Activated T-cell treated with anti-CD3 and anti-CD28 coated beads, Interleukin-2, amount 50 U/mL, for 48 hours (primary cell): Measurements from ENCODE around the gene LY86.

Experiments
- DNase-seq, 2 experiments: peaks; one replicate each; pipeline ENCODE4 v3.0.0-alpha.2; 2020

LY86 gene

DNA sequence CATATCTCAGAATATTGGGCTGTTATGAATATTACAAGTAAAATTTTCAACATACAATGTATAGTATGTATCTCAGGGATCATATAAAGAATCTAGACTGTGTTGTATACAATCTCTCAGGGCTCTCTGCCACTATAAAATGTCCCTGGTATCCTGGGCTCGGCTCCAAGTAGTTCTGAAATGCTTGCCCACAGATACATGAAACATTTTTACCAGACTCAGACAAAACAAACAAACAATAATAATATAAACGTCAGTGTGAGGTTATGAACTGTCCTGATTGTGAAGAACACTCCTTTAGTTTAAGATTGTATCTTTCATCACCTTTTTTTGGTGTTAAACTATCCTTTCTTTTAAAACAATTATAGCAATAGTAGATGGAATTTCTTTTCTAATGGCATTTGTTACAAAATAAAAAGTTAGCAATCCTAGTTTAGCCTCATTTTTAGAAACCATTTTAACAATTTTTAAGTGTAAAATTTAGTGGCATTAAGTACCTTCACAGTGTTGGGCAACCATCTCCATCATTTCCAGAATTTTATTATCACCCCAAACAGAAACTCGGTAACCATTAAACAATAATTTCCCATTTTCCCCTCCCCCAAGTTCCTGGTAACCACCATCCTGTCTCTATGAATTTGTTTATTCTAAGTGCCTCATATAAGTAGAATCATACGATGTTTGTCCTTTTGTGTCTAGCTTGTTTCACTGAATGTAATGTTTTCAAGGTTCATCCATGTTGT lies 17.4 kb upstream of the LY86 start:
- DNase-seq: no peak

DNA sequence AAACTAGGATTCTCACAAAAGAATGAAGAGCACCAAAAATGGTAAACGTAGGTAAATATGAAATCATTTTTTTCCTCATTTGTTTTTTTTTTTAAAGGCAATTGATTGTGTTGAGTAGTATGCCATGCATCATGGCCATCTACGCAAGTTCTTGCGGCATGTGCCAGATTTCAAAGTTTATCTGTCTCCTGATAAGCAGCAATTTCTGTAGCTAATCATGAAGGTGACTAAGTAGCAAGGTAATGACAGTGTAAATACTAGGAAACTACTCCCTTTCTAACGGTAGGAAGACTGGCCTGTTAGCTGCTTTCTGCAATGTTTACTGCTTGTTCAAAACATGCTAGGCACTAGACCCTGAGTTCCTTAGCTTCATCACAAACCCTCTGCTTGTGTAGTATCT lies 13.4 kb upstream of the LY86 start:
- DNase-seq: no peak

DNA sequence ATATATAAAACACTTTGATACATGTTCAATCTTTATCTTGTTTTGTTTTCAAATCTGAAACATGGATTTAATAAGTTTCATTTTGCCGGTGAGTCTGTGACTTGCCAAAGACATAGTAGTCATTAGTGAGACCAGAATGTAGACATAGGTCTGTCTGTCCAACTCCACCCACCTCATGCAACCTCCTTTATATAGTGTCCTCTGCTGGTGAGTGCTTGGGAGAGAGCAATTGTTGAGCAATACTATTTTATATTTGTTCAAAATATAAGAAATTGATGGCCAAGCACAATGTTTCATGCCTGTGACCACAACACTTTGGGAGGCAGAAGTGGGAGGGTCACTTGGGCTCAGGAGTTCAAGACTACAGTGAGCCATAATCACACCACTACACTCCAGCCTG lies 10.8 kb upstream of the LY86 start:
- DNase-seq: no peak

GRCh38 chr6:6579281-6579680 lies 9.2 kb upstream of the LY86 start:
- DNase-seq: no peak

- no peak for DNase-seq
Measured at GRCh38 chr6:6580225-6580856, 8.2 kb upstream of the LY86 start.

- no peak for DNase-seq
Measured at GRCh38 chr6:6581054-6581453, 7.5 kb upstream of the LY86 start.

DNA sequence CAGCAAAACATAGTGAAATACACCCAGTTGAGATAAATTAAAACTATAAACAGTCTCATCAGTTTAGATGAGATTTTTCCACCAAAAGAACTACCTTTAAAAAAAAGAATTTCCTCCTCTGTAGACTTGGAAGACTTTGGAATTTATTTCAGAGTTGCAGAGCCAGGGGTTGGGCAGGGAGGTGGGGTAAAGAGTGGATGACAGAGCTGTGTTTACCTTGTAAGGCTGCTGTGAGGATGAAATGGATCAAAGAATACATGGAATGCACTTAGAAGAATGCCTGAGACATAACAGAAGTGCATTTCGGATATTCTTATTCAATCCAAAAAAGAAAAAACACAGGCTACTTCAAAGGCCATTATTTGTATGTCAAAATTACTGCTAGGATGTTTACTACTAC lies 6.4 kb upstream of the LY86 start:
- DNase-seq: no peak

DNA sequence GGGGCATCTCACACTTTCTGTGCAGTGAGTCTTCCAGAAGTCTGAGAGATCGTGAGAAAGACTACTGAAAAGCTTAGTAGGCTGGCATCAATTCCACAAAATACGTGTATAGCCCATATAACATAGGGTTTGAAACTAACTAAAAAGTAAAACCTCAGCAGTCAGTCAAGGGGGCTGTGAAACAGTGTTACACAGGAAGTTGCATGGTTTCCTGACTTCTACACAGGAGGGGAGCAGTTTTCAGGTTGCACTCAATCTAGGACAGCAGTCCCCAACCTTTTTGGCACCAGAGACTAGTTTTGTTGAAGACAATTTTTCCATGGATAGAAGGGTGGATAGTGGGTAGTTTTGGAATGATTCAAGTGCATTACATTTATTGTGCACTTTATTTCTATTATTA lies 4.7 kb upstream of the LY86 start:
- DNase-seq: no peak

DNA sequence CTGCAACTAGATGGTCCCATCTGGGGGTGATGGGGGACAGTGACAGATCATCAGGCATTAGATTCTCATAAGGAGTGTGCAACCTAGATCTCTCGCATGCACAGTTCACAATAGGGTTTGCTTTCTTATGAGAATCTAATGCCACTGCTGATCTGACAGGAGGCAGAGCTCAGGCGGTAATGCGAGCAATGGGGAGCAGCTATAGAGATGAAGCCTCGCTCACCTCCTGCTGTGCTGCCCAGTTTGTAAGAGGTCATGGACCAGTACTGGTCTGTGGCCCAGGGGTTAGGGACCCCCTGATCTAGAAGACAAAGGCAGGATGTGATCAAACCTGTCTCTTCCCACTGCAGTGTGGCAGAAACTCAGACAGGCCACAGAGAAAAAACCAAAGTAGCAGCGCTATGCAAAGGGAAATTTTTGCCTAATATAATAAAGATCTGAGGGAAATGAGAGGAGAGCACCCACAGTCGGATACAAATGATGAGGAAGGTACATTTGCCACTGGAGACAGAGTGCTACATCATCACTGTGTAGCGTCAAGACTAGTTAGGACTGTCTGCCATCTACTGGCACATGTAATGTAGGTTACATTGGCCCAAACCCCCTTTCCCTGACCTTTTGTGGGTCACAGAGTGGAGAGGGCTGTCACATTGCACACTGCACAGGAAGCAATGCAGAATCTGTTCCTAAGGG lies 4.1 kb upstream of the LY86 start:
- no peak for DNase-seq

DNA sequence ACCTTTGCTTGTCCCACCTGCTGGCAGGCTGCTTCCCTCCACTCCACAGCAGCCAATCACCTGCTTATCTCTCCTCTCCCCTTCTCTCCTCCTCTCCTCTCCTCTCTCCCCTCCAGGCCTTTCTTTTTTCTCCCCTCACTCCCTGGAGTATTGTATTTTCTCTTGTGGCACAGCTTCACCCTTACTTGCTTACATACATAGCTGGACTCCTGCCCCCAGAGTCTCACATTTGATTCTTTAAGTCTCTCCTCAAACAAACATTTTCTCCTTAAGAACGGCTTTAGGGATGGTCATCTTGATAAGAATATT lies 3.6 kb upstream of the LY86 start:
- DNase-seq: no peak

- no peak for DNase-seq
Measured at GRCh38 chr6:6586167-6586566, 2.4 kb upstream of the LY86 start.

DNA sequence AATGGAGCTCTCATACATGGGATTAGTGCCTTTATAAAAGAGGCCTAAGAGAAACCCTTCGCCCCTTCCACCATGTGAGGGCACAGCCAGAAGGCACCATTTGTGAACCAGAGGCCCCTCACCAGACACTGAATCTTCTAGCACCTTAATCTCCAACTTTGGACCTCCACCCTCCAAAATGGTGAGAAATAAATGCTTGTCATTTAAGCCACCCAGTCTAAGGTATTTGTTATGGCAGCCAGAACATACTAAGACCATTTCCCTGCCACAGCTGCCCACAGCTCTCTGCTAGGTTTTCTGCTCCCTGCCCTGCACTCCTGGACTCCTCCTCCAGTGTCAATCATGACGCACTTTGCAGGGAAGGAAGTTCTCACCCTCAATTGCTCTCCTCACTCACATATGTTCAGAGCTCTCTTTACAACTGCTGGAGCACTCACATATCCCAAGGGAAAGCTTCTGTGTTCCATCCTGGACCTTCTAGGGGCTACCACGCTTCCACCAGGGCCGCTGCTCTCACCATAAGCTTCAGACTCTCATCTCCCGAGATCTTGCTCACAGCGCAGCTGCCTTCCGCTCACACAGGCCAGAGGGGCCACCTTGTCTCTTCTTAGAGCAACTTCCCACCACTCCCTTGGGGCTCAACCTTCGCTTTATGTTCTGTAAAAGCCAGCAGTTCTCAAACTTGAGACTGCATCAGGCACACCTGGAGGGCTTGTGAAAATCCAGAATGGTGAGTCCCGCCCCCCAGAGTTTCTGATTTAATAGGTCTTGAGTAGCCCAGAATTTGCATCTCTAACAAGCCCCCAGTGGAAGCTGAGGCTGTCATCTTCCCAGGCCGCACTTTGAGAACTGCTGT lies 1.6 kb upstream of the LY86 start:
- DNase-seq: no peak

DNA sequence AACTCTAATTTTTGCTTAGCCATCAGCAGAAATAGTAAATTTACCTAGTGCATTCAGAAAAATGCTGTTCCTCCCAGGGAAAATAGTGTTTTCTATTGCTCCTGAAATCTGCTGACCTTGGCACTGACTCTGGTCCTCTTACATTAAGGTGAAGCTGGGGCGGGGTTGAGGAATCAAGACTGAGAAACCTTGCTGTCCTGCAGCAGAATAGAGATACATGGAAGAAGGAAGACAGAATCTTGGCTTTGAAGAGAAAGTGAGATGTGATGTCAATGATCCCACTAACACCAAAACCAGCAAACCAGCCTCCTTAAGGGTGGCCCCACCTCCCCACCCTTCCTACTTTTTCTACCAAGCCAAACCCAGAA lies 840 bp upstream of the LY86 start:
- DNase-seq: no peak

DNA sequence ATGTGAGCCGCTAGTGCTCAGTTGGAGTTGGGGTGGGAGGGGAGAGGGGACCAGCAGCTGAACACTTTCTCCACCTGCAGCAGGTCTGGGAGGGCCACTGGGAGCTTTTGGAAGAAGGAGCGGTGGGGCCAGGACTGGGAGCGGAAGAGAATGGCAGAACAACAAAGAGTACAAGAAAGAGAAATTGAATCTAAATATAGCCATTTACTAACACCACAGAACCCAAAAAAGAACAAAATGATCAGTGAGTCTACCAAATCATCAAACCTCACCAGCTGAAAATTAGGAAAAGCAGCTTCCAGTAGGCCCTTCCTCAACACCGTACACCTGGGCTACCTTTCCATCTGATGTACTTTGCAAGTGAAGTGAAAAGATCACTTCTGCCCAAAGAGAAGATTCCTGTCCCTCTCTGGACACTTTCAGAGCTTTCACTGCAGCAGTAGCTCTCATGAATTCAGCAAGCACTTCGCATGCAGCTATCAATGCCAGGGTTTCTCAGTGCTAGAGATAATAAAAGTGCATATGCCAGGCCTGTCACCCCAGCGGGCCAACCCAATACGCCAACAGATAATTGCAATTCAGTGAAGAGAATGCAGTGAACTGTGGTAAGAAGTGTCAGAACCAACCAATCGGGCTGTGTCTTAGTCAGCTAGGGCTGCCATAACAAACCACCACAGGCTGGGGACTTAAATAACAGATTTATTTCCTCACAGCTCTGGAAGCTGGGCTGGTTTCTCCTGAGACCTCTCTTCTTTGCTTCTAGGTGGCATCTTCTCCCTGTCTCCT lies 597 bp downstream of the LY86 start:
- DNase-seq: no peak

DNA sequence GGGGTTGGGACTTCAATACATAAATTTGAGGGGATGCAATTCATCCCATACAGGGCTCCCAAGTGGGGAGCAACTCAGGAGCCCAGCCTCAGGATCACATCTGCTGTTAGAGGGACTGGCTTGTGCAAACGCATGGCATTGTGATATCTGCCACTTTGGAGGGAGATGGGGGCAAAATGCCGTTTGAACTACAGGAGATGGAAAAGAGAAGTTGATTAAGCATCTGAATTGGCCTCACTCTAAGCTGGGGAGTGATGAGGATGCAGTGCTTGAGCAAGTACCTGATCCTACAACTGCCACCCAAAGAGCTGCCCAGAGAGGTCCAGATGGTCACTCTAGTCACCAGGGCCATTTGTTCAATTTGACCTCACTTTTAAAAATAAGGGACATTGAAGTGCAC lies 2.0 kb downstream of the LY86 start:
- DNase-seq: no peak

GRCh38 chr6:6591778-6592465 lies 3.4 kb downstream of the LY86 start:
- DNase-seq: no peak

DNA sequence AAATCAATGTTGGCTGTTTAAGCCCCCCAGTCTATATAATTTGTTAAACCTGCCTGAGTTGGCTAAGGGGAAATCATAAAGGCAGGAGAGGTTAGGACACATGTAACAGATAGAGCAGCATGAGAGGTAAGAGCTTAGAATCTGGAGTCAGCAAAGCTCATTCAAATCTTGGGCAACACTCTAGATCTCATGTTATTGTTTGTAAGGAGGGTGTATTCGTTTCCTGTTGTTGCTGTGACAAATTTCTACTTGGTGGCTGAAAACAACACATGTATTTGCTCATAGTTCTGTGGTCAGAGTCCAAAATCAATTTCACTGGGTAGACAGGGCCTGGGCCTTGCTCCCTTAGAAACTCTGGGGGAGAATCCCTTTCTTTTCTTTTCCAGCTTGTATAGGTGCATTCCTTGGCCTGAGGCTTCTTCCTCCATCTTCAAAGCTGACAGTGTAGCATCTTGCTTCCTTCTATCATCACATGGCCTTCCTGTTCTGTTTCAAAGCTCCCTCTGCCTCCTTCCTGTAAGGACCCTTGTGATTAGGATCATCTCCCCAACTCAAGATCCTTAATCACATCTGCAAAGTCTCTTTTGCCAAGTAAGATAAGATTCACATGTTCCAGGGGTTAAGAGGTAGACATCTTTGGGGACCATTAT lies 4.4 kb downstream of the LY86 start:
- no peak for DNase-seq

- no peak for DNase-seq
Measured at GRCh38 chr6:6593867-6594468, 5.4 kb downstream of the LY86 start.

GRCh38 chr6:6595025-6595424 lies 6.5 kb downstream of the LY86 start:
- no peak for DNase-seq

DNA sequence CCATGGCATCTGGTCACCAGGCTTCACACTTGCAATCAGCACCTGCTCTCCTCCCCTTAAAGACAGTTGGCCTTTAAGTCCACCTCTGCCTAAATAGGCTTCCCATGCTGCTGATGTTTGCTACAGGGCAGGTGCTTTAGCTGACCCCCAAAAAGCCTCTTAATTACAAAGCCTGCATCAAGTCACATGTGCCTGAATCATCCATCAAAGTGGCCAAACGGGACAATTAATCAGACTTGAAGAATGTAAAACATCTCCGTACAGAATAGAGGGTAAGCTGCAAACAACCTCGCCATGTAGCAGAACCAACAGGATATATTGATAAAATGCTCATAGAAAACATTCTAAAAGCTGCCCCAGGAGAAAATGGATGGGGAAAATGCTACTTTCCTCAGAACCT lies 7.4 kb downstream of the LY86 start:
- DNase-seq: no peak
